NOMO-1 treated with dmso at 0.1 percent for 144 hours (cell line): ENCODE measurements around the gene CRYM.
"Not testable (repeated sequence)": the region's sequence is repeated elsewhere in the genome, so short reads cannot be mapped to it uniquely, and the experiment has no call there.

Source experiments
- DNase-seq: peaks from one replicate; lab custom pipeline; 2025; ENCODE audit not compliant: unreplicated experiment; lab: John Stamatoyannopoulos, UW

CRYM gene

DNA sequence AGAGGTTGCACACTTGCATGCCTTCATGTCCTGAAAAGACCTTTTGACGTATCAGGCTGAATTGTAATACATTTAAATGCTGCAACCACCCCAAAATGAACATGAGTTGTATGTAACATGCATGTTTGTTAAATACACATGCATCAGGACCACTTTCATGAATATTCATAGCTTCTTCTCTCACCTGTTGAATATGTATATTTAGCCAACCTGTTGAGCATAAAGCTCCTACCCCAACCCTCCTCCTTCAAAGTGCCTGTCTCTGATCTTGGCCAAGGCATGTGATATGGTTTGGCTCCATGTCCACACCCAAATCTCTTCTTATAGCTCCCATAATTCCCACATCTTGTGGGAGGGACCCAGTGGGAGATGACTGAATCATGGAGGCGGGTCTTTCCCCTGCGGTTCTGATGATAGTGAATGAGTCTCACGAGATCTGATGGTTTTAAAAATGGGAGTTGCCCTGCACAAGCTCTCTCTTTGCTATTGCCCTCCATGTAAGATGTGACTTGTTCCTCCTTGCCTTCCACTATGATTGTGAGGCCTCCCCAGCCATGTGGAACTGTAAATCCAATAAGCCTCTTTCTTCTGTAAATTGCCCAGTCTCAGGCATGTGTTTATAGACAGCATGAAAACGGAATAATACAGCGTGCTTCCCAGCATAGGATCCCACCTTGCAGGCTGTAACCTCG is 3.8 kb upstream of the CRYM start:
- DNase-seq: no peak

GRCh38 chr16:21279501-21279900 is 1.4 kb upstream of the CRYM start:
- DNase-seq: no peak

DNA sequence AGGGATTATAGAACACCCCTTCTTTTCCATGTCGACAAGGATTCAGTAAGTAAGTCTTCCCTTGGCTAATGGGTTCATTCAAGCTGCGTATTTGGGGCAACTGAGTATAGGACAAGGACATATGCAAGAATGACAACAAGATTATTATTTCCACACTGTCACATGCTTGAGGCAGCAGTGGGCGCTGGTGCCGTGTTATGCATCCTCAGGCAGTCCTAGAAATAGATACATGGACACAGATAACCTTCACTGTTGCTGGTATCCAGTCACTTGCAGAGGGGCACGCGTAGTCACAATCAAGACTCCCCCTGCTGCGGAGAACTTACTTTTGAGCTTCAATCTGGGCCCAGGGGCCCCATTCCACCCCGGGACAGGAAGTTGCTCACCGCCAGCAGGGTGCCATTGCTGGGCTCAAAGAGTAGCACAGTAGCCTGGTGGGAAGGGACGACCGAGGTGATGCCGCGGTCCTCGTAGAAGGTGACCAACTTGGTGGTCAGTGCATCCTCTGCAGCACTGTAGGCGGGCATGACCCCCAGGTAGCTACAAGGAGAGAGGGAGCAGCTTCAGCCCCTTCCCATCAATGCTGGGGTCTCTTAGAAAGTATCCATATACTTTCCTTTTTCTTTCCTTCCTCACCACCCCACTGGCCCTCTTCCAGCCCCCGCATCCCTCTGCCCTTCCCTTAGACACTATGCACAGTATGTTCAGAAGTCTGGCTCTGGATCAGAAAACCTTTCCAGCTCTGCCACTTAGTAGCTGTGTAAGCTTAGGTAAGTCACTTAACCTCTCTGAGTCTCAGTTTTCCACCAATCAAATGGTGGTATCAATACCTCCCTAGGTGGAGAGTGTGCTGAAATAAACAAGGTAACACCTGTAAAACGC is 804 bp downstream of the CRYM start:
- DNase-seq: no peak

DNA sequence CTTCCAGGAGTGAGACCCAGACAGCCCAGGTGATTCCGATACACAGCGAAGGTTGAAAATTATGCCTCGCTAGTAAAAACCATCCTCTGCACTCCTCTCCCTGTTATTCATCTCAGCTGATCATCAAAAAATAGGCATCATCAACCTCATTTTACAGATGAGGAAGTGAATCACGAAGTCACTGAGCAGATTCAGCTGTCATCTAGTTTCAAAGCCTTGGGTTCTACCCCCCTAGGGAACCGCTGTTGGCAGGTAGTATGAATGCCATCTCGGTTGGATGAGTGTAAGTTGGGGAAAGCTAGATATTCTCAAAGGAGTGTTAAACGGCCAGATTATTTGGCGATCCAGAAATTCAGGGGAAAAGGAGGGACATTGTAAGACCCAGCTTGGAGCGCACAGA is 2.0 kb downstream of the CRYM start:
- DNase-seq: no peak

DNA sequence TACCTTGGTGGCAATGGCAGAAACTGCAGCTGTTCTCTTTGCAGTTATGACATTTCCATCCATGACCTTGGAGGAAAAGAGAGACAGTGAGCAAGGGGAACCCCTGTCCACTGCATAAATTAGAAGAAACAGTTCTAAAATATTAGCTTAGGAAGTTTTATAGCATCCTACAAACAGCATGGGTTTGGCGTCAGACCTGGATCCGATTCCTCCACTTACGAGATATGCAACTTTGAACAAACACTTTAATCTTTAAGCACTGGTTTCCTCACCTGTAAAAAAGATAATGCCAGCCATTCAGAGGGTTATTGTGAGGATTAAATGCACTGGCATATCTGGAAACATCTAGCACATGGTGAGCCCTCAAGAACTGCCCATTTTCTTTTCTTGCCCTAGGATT is 2.6 kb downstream of the CRYM start:
- DNase-seq: no peak

GRCh38 chr16:21274172-21274726 is 3.8 kb downstream of the CRYM start:
- DNase-seq: no peak

- not testable (repeated sequence) for DNase-seq
These were observed 5.3 kb downstream of the CRYM start for GRCh38 chr16:21272763-21273162.

GRCh38 chr16:21272253-21272652 is 5.8 kb downstream of the CRYM start:
- DNase-seq: no peak

GRCh38 chr16:21268236-21268635 is 9.9 kb downstream of the CRYM start:
- no peak for DNase-seq

GRCh38 chr16:21267298-21267697 is 10.8 kb downstream of the CRYM start:
- no peak for DNase-seq

- DNase-seq: no peak
These were observed 12.8 kb downstream of the CRYM start for GRCh38 chr16:21265104-21265837.

DNA sequence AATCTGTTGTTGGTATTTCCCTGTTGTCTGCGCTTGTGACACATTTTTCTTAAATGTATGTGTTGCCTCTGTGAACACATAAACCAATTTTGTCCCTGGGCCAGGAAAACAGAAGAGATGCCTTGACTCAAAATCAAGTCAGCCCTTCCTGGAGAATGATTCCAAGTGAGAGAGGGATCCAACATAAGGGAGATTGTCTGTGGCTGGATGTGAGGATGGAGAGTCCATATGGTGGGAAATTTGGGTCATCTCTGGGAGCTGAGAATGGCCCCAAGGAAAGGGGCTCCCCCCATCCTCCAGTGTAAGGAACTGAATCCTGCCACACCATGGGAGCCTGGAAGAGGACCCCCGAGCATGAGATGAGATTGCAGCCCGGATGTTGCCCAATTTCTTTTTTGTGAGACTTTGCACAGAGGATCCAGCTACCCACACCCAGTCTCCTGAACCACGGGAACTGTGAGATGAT is 13.5 kb downstream of the CRYM start:
- DNase-seq: no peak

DNA sequence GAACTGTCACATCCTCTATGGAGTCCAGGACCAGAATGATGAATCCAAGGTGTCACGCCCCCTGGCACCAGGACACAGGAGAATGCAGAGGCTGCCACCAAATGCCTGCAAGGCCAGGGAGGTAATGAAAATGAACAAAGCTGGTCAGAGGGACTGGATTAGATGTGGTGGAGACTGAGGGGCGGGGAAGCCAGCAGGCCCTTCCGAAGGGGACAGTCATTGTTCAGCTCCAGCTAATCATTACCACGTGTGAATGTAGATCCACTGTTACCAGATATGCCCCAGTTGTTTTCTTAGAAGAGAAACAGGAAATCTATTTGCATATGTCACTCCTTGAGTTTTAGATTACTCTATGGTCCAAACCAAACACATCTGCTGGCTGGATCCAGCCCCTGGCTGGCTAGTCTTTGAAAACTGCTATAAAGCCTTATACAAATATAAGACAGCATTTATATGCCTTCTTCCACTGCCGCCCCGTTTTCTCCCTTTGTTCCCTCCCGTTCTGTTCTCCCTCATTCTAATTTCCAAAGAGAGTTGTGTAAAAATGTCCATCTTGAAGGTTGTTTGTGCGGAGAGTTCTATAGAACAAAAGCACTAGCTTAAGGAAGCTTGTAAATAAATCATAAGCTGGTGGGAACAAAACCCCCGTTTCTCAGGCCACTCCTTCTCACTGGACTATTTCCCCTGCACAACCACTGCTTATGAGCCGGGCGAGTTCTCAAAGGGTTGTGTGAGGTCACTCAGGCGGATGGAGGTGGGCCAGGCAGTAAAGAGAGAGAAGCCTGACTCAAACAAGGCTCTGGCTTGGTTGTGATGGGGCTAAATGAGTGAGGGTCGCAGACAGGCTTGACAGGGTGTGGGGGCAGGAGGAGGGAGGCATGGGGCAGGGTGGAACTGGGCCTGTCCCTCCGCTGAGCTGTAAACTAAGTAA is 14.2 kb downstream of the CRYM start:
- DNase-seq: no peak

- no peak for DNase-seq
These were observed 15.1 kb downstream of the CRYM start for GRCh38 chr16:21262779-21263639.

DNA sequence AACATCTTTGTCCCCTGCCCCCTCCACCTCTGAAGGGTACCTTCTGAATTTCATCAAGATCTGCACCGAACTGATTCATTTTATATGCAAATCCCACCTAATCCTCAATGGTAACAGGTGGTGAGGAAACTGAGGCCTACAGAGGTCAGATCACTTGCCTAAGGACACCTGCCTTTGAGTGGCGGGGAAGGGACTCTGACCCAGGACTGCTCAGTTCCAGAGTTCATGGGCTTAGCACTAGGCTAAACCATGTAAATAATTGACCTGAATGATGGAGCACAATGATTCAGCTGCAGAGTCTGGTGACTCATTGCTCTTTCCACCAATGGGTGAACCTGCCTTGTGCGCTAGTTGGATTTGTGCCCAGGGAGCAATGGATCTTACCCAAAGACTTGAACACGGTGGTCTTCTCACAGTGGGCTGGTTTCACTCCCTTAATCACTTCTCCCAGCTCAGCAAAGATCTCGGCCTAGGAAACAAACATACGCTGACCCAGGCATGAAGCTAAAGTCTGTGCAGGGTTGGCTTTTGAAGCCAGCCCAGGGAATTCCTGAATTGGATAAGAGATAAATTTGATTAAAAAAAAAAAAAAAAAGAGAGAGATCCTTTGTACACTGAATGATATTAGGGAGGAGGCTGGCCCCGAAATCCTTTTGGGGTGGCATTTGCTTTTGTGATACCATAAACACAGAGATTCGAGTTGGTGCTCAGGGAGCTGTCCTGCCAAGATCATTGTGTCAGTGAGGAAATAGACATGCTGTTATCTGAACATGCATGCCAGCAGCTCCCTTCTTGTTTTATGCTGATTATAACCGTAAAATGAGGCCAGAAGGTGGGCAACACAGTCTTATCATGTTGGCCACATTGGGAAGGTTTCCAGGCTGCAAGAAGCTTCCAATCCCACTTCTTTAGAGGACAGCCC is 17.0 kb downstream of the CRYM start:
- DNase-seq: no peak

GRCh38 chr16:21257284-21257683 is 20.8 kb downstream of the CRYM start:
- DNase-seq: no peak

- DNase-seq: no peak
These were observed 21.5 kb downstream of the CRYM start for GRCh38 chr16:21256636-21257035.

DNA sequence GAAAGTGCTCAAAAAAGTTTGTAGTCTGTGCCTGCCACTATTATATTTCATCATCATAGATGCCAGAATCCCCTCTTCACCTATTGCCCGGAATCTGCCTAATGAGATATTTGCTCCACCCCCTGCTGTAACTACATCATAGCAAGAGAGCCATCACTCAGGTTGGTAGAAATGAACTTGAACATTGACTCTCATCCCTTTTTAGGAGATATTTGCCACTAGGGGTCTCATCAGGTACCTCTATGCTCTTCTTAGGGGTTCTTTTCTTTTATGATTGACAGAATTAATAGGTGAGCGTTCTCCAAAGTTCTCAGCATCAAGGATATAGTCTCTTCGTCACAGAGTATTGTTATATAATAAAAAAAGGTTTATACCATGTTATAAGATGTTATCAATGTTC is 24.6 kb downstream of the CRYM start:
- DNase-seq: no peak
